Effector CD4-positive, alpha-beta T cell (primary cell): ENCODE measurements around the gene DRD4.
A peak's percentile ranks its signal among the peaks of the same experiment; 100 is the strongest.

Source experiments
- DNase-seq: peaks from one replicate; pipeline ENCODE4 v3.0.0-alpha.2; 2020
- total RNA-seq: gene quantifications from one replicate; lab custom pipeline; 2026; lab: John Stamatoyannopoulos, UW

The DRD4 gene
- 0.75 reads per million for total RNA-seq

- no peak for DNase-seq
Measured at GRCh38 chr11:636511-637332, at the start of gene DRD4. Gene DRD4, plus strand, starts transcription at chr11:637269. Its CDS starts 36 bp downstream, at chr11:637305.

- no peak for DNase-seq
Measured at GRCh38 chr11:587546-587945, 49.5 kb upstream of the DRD4 start.

DNA sequence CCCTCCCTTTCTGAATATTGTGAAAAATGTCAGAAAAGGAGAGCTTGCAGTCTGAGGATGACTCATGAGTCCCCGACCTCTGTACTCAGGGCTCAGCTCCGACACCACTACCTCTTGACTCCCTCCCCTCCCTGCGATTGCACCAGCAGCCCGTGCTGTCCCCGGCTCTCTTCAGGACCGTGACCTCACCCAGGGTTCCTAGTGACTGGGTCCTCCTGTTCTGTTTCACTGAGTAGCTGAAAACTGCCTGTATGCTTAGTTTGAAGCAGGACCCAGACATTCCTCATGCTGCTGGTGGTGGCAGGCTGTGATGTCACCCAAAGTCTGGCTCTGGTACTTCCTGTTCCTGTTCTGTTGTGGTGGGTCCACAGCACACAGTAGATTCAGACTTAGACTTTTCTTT is 49.1 kb upstream of the DRD4 start:
- DNase-seq: peak; percentile 76

- DNase-seq: no peak
Measured at GRCh38 chr11:589798-590197, 47.3 kb upstream of the DRD4 start.

- DNase-seq: no peak
Measured at GRCh38 chr11:590997-591396, 46.1 kb upstream of the DRD4 start.

- DNase-seq: no peak
Measured at GRCh38 chr11:592501-592900, 44.6 kb upstream of the DRD4 start.

DNA sequence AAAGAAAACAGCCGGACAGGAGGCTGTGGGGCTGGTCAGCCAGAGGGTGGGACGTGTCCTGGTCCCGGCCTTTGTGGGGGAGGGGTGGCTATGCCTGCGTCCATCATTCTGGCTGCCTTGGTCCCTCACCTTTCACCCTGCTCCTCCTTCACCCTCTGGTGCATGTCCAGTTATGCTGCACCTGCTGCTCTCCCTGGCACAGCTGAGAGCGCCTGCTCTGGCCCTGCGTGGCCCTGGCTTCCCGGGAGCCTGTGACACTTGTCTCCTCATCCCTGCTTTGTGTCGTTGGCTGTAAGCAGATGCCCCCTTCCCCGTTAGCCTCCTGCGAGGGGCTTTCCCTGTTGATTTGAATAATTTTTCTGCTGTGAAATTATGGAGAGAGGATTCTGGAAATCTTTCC is 44.2 kb upstream of the DRD4 start:
- no peak for DNase-seq

- no peak for DNase-seq
Measured at GRCh38 chr11:593347-593746, 43.7 kb upstream of the DRD4 start.

DNA sequence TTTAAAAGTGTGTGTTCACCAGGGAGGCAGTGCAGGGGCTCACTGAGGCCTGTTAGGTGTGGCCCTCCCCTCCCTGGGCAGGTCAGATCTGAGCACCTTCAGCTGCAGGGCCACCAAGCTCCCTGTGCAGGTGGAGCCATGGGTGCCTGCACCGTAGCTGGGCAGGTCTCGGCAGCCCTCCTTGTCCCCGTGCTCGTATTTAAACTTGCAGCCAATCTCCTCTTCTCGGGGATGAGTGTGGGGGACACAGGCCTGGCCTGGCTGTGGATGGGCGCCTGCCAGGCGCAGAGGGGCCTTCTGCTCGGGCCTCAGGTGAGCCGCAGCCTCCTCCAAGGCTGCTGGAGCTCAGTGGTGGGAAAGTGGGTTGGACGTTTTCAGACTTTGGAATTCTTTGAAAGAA is 41.7 kb upstream of the DRD4 start:
- DNase-seq: no peak

DNA sequence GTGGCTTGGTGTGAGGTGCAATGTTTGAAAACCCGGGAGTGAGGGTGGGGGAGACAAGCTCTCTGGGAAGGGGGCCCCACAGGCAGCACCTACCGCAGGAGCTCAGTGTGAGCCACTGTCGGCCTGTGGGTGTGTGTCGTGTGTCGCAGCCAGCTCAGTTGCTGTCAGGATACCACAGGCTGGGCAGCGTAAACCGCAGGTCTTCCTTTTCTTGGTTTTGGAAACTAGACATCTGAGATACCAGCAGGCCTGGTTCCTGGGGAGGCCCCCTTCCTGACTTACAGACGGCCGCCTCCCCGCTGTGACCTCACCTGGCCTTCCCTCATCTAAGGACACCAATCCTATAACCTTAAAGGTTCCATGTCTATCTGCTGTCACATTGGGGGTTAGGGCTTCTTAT is 40.7 kb upstream of the DRD4 start:
- no peak for DNase-seq

- DNase-seq: no peak
Measured at GRCh38 chr11:597166-597725, 39.8 kb upstream of the DRD4 start.

DNA sequence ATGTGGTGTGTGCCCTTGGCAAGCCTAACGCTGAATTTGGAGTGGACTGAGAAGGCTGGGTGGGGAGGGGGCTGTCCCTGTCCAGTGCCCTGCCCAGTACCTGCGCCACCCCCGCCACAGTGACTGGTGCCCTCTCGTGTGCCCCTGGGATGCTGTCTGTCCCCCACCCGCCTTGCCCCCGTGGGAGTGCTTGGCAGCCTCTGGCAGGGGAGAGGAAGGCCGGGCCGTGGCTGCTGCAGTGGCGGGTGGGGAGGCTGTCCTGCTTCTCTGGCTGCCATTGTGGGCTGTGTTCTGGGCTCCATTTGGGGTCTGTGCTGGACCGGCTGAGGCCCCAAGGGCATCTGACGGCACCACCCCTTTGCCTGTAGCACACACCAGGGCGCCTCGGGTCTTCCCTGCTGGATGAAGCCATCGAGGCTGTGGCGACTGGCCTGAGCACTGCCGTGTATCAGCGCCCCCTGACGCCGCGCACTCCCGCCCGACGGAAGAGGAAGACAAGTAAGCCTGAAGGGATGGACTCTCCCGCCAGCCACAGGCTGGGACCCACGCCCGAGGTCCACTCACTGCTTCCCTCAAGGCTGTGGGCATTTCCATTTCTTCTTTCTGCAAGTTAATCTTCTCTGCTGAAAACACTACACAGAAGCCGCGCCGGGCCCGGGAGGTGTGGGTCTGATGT is 38.9 kb upstream of the DRD4 start:
- DNase-seq: no peak

GRCh38 chr11:601573-602245 is 35.4 kb upstream of the DRD4 start:
- DNase-seq: no peak

- DNase-seq: no peak
Measured at GRCh38 chr11:603154-603553, 33.9 kb upstream of the DRD4 start.

DNA sequence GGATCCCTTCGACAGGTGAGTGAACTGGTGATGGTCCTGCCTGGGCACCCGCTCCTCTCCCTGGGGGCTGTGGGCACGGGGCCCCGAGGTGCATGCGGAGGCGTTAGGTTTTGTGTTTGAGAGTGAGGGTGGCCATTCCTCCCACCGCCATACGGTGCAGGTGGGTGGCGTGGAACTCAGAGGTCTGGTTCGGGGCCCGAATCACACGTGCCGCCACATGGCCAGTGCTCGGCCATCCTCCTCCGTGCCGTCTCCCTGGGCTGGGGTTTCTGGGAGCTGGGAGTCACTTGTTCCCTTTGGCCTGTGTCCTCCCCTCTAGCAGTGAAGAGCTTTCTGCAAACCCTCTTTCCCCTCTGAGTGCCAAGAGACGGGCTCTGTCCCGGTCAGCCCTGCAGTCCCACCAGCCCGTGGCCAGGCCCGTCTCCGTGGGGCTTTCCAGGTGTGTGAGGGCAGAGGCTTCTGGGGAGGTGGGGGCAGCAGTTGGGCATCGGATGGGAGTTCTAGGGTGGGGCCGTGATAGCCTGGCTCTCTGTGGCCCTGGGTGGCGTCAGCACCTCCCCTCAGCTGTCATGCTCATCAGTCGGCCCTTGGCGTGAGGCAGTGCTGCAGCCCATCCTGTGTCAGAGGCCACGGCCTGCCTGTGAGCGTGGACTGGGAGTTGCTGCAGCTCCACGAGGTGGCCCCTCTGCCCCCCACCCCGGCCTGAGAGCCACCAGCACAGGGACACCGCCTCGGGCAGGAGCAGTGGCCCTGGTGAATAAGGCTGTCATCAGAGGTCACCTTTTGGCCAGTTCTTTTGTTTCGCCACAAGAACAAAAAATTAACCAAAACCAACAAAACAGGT is 31.6 kb upstream of the DRD4 start:
- no peak for DNase-seq

- no peak for DNase-seq
Measured at GRCh38 chr11:606245-606644, 30.8 kb upstream of the DRD4 start.

- DNase-seq: no peak
Measured at GRCh38 chr11:607020-607780, 29.9 kb upstream of the DRD4 start.

DNA sequence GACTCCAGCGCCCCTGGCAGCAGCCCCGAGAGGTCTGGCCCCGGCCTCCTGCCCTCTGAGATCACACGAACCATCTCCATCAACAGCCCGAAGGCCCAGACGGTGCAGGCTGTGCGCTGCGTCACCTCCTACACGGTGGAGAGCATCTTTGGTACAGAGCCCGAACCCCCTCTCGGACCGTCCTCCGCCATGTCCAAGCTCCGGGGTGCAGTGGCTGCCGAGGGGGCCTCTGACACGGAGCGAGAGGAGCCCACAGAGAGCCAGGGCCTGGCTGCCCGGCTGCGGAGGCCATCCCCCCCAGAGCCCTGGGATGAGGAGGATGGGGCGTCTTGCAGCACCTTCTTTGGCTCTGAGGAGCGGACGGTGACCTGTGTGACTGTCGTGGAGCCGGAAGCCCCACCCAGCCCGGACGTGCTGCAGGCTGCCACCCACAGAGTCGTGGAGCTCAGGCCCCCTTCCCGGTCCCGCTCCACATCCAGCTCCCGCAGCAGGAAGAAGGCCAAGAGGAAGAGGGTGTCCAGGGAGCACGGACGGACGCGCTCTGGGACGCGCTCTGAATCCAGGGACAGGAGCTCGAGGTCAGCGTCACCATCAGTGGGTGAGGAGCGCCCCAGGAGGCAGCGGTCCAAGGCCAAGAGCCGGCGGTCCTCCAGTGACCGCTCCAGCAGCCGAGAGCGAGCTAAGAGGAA is 29.0 kb upstream of the DRD4 start:
- DNase-seq: no peak

DNA sequence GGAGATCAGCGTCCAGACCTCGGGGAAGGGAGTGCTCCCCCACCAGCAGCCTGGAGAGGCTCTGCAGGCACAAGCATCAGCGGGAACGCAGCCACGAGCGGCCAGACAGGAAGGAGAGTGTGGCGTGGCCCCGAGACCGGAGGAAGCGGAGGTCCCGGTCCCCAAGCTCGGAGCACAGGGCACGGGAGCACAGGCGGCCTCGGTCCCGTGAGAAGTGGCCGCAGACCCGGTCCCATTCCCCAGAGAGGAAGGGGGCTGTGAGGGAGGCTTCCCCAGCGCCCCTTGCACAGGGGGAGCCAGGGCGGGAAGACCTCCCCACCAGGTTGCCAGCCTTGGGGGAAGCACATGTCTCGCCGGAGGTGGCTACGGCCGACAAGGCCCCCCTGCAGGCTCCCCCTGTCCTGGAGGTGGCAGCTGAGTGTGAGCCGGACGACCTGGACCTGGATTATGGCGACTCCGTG is 28.2 kb upstream of the DRD4 start:
- no peak for DNase-seq

- no peak for DNase-seq
Measured at GRCh38 chr11:609341-609811, 27.7 kb upstream of the DRD4 start.
